Activated T-helper 17 cell treated with anti-CD3 and anti-CD28 coated beads, Interleukin-2, amount 50 U/mL, for 72 hours (primary cell): ENCODE measurements around the gene GALNT4. TPM values are rescaled to one million over a fixed set of nuclear protein-coding genes. Genes with fewer than 3 reads are reported as not detected.
A peak's percentile ranks its signal among the peaks of the same experiment; 100 is the strongest.

Experiments
- ATAC-seq: fragments of 150-1000 bp; cut with Tn5 transposase; replicated peaks from 2 replicates; pipeline ENCODE4 v1.10.0; 2021; ENCODE audit warnings: mild to moderate bottlenecking, moderate library complexity
- H3K27ac Mint-ChIP-seq: one replicate; pipeline ENCODE4 v1.8.0; 2022; ENCODE audit warnings: mixed read lengths
- H3K27me3 Mint-ChIP-seq: one replicate; pipeline ENCODE4 v1.8.0; 2022; ENCODE audit warnings: mixed read lengths
- H3K36me3 Mint-ChIP-seq: one replicate; pipeline ENCODE4 v1.8.0; 2022; ENCODE audit warnings: low read depth, mild to moderate bottlenecking, mixed read lengths
- H3K4me1 Mint-ChIP-seq: one replicate; pipeline ENCODE4 v1.8.0; 2022; ENCODE audit warnings: mixed read lengths
- H3K4me3 Mint-ChIP-seq: one replicate; pipeline ENCODE4 v1.8.0; 2022; ENCODE audit warnings: mild to moderate bottlenecking, mixed read lengths
- H3K9me3 Mint-ChIP-seq: one replicate; pipeline ENCODE4 v1.8.0; 2022; ENCODE audit warnings: mixed read lengths
- total RNA-seq, 2 donors: library from RNA; stranded (reverse); gene quantifications; one replicate each; pipeline ENCODE4 v1.2.3, GENCODE V29; 2022

The GALNT4 gene
- total RNA-seq, 2 donors from 2014 or later = 15.1 to 16.7 TPM

DNA sequence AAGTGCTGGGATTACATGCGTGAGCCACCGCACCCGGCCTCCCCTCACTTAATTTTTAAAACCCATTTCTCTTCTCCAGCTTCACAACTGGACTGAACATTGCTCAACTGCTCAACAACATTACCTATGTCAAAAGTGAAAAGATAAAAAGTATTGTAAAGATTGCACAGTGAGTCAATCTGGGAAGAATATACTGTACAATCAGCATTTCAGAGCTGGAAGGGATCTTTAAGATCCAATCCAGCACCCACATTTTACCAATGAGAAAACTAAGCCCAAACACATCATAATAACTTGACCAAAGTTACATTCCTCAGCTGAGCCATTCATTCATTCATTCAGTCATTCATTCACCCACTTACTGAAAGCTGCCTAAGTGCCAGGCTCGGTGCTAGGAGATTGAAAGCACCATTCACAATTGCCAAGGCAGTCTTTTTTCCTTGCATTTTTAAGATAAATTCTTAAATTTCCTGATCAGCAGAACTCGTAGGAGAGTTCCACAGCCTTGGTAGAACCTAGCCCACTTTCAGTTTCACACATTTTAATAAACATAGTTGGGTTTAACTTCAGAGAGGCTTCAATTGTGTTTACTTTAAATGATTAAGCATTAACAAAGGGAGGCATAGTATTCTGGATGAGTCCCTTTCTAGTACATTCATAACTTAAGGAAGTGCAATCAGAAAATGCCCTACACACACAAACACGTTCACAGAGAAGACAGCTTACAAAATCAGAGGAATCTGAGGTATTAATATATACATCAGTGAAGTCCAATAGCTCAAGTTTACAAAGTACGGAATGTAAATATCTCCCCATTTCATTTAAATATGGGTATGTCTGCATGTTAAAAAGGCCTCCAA, 3.0 kb downstream of the GALNT4 start:
- ATAC-seq = no peak

DNA sequence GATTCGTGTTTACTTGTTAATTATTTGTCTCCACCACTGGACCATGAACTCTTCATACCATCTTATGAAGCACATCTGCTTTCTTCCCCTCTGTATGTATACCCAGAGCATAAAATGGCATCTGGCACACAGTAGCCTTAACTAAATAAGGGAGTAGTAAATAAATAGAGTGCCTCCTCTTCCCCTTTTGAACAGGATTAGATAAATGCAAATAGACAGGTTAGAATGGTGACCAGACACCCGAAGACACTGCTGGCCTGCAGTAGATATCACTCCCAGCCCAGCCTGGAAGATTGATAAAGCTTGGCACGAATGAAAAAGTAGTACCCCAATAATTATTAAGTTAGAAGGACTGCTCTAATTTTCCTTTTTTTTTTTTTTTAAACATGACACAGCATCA, 6.9 kb downstream of the GALNT4 start:
- H3K36me3 Mint-ChIP-seq = peaks cover 39% of the 10 kb centered on the region
- H3K4me3 Mint-ChIP-seq = no peak overlapping the region
- peaks cover 15% of the 10 kb centered on the region for H3K4me1 Mint-ChIP-seq
- no peaks in the 10 kb centered on the region for H3K27me3 Mint-ChIP-seq
- ATAC-seq = no peak
- no peaks in the 10 kb centered on the region for H3K9me3 Mint-ChIP-seq
- no peak overlapping the region for H3K27ac Mint-ChIP-seq

More for the DNA sequence above, 3.0 kb downstream of the GALNT4 start:
- Mint-ChIP-seq H3K4me1 (peaks cover 28% of the 10 kb centered on the region), H3K27me3 (no peaks in the 10 kb centered on the region), H3K36me3 (peaks cover 61% of the 10 kb centered on the region), H3K4me3 (peak overlapping the region; percentile 85), H3K9me3 (no peaks in the 10 kb centered on the region), H3K27ac (peak overlapping the region; percentile 68)

DNA sequence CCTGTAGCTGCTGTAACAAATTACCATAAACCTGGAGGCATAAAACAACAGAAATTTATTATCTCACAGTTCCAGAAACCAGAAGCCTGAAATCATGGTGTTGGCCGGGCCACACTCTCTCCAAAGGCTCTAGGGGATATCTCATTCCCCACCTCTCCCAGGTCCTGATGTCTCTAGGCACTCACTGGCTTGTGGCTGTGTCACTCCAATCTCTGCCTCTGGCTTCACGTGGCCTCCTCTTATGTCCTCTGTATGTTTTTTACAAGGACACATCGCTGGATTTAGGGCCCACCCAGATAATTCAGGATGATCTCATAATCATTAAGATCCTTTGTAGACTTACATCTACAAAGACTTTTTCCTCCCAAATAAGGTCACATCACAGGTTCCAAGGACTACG, 8.0 kb downstream of the GALNT4 start:
- Mint-ChIP-seq H3K4me1 (peaks cover 11% of the 10 kb centered on the region), H3K27ac (no peak overlapping the region), H3K9me3 (no peaks in the 10 kb centered on the region), H3K27me3 (no peaks in the 10 kb centered on the region), H3K36me3 (peaks cover 33% of the 10 kb centered on the region), H3K4me3 (no peak overlapping the region)
- ATAC-seq = no peak

DNA sequence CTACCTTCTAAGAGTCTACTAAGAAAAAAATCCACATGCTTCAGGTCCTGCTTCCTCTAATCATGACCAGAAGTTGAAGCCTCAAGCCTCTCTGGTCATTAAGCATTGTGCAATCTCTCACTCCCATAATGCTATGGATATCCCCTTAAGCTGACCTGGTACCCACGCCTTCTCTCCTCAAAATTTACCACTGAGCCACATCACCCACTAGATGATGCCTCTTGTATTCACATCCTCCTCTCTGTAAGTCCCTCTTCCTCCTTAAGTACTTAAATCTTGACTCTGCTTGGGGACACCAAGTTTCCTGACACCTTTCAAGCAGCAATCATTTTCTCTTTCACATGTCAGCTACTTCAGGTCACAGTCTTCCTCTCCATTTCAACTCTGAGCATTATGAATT, 9.8 kb downstream of the GALNT4 start:
- H3K27me3 Mint-ChIP-seq = no peaks in the 10 kb centered on the region
- H3K4me1 Mint-ChIP-seq = peaks cover 10% of the 10 kb centered on the region
- H3K27ac Mint-ChIP-seq = no peak overlapping the region
- ATAC-seq = peak; percentile 68
- peaks cover 17% of the 10 kb centered on the region for H3K36me3 Mint-ChIP-seq
- H3K9me3 Mint-ChIP-seq = no peaks in the 10 kb centered on the region
- H3K4me3 Mint-ChIP-seq = no peak overlapping the region

DNA sequence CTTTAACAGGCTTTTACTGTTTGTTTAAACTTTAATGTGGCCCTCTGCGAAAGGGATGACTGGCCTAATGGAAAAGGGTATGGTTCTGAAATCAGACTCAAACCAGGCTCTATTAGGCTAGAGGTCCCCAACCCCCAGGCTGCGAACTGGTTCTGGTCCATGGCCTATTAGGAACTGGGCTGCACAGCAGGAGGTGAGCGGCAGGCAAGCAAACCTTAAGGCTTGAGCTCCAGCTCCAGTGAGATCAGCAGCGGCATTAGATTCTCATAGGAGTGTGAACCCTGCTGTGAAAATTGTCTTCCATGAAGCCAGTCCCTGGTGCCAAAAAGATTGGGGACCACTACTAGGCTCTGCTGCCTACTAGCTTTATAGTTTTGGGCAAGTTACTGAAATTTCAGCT, 11.1 kb downstream of the GALNT4 start:
- Mint-ChIP-seq H3K4me3 (no peak overlapping the region), H3K27ac (no peak overlapping the region), H3K9me3 (no peaks in the 10 kb centered on the region), H3K27me3 (no peaks in the 10 kb centered on the region), H3K36me3 (peaks cover 9% of the 10 kb centered on the region), H3K4me1 (peaks cover 7% of the 10 kb centered on the region)
- ATAC-seq = no peak

DNA sequence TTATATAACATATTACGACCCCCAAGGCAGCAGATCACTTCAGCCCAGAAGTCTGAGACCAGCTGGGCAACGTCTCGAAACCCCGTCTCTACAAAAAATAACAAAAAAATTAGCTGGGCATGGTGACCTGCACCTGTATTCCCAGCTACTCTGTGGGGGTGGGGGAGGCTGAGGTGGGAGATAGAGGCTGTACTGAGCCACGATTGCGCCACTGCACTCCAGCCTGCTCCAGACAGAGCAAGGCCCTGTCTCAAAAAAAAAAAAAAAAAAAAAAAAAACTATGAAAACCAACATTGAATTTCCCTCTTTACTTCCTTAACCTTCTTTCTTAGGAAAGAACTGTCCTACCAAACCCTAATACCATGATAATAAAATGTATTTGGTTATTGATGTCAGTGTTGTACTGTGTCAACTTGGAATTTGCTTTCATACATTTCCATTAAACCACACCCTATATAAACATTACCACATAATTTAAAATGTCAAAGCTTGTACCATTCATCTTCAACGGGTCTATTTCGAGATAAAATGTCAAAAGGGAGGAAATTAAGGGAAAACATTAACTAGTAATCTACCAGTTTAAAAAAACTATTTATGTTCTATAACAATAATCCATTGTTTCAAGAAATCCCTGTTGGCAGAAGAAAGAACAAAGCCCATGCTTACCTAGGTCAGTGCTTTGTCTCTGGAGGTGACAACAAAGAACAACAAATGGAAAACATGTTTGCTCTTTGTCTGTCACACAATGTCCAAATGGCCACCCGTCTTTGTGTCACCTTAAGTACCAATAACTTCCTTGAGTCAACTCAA, 17.4 kb downstream of the GALNT4 start:
- Mint-ChIP-seq H3K27me3 (no peaks in the 10 kb centered on the region), H3K9me3 (no peaks in the 10 kb centered on the region), H3K27ac (no peak overlapping the region), H3K4me3 (no peak overlapping the region), H3K4me1 (peaks cover 26% of the 10 kb centered on the region), H3K36me3 (peaks cover 8% of the 10 kb centered on the region)
- no peak for ATAC-seq

DNA sequence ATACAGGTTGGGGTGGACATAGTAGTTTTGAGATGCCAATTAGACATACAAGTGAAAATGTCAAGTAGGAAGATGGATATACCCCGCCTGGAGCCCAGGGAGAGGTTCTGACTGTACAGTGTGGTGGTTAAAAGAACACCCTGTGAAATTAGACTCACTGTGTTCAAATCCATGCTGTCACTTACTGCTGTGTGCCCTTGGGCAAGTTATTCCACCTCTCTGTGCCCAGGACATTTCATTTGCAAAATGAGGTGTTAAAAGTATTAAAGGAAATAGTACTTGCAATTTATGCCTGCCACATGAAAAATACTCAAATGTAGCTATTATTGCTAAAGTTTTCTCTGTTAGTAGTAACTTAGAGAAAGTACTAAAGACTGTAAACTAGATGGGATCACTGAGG, 18.5 kb downstream of the GALNT4 start:
- Mint-ChIP-seq H3K36me3 (peaks cover 14% of the 10 kb centered on the region), H3K27me3 (no peaks in the 10 kb centered on the region), H3K4me3 (no peak overlapping the region), H3K4me1 (peaks cover 36% of the 10 kb centered on the region), H3K27ac (no peak overlapping the region), H3K9me3 (no peaks in the 10 kb centered on the region)
- no peak for ATAC-seq

DNA sequence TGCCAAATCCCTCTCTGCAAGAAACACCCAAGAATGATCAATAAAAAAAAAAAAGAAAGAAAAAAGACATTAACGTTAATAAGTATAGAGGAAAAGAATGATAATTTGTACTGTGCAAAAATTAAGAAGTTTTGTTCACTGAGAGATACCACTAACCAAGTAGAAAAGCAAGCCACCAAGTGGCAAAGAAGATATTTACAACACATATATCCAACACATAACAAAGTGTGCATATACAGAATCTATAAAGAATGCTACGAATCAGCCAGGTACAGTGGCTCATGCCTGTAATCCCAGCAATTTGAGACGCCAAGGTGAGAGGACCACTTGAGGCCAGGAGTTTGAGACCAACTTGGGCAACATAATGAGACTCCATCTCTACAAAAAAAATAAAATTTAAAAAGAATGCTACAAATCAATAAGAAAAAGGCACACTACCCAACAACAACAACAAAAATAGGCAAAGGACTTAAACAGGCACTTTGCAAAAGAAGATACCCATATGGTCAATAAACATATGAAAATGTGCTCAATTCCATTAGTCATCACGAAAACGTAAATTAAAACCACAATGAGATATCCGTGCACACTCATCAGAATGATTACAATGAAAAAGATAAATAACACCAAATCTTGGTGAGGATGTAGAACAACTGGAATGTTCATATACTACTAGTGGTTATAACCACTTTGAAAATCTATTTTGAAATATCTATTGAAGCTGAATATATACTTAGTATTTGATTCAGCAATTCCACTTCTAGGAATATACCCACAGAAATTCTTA, 19.8 kb downstream of the GALNT4 start:
- H3K4me3 Mint-ChIP-seq = no peak overlapping the region
- H3K36me3 Mint-ChIP-seq = peaks cover 23% of the 10 kb centered on the region
- peaks cover 32% of the 10 kb centered on the region for H3K4me1 Mint-ChIP-seq
- H3K27me3 Mint-ChIP-seq = no peaks in the 10 kb centered on the region
- no peaks in the 10 kb centered on the region for H3K9me3 Mint-ChIP-seq
- peak overlapping the region; percentile 16 for H3K27ac Mint-ChIP-seq
- ATAC-seq = peak; percentile 21

DNA sequence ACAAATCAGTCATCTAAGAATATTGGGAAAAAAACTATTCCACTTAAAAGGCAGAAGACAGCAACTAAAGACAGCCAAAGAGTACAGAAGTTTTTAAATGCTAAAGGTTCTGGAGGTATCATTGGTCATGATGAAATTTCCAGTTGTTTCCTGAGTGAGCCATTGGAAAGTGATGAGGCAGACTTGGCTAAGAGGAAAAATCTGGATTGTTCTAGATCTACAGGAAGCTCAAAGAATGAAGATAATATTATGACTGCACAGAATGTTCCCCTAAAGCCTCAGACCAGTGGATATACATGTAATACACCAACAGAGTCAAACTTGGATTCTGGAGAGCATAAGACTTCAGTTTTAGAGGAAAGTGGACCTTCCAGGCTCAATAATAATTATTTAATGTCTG, 22.8 kb downstream of the GALNT4 start:
- H3K27me3 Mint-ChIP-seq = no peaks in the 10 kb centered on the region
- no peak for ATAC-seq
- H3K9me3 Mint-ChIP-seq = no peaks in the 10 kb centered on the region
- H3K4me1 Mint-ChIP-seq = peaks cover 38% of the 10 kb centered on the region
- H3K27ac Mint-ChIP-seq = no peak overlapping the region
- peaks cover 45% of the 10 kb centered on the region for H3K36me3 Mint-ChIP-seq
- H3K4me3 Mint-ChIP-seq = no peak overlapping the region

DNA sequence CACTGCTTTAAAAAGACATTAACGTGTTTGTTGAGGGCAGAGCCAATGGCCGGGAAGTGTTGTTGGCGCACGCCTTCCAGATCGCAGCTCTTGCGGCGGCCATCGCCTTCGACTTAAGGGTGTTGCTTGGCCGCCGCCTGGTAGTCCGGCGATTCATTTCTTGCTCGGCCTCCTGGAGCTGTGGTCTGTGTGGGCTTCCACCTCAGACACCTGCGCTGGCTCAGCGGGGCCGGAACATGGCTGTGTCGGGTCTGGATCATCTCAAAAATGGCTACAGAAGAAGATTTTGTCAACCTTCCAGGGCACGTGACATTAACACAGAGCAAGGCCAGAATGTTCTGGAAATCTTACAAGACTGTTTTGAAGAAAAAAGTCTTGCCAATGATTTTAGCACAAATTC, 24.7 kb downstream of the GALNT4 start:
- no peak overlapping the region for H3K4me3 Mint-ChIP-seq
- peaks cover 26% of the 10 kb centered on the region for H3K4me1 Mint-ChIP-seq
- H3K36me3 Mint-ChIP-seq = peaks cover 58% of the 10 kb centered on the region
- H3K27ac Mint-ChIP-seq = no peak overlapping the region
- ATAC-seq = no peak
- H3K27me3 Mint-ChIP-seq = no peaks in the 10 kb centered on the region
- H3K9me3 Mint-ChIP-seq = no peaks in the 10 kb centered on the region

DNA sequence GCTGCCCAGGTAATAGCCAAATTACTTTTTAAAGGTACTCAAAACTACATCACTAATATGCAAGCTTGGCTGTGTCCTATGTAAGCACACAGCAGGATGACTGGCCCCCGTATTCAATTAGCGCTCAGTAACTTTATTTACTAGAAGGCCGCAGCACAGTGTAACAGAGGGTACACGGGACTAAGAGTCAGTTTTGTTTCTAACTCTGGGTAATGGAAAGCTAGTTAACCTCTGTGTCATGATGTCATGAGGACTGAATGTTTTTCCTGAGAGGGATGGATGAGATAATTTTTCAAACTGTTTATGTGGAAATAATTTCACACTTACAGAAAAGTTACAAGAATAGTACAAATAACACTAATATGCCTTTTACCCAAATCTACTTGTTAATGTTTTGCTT, 27.1 kb downstream of the GALNT4 start:
- no peaks in the 10 kb centered on the region for H3K27me3 Mint-ChIP-seq
- H3K4me3 Mint-ChIP-seq = no peak overlapping the region
- H3K36me3 Mint-ChIP-seq = peaks cover 75% of the 10 kb centered on the region
- peaks cover 36% of the 10 kb centered on the region for H3K4me1 Mint-ChIP-seq
- H3K9me3 Mint-ChIP-seq = peaks cover 4% of the 10 kb centered on the region
- H3K27ac Mint-ChIP-seq = no peak overlapping the region
- no peak for ATAC-seq

DNA sequence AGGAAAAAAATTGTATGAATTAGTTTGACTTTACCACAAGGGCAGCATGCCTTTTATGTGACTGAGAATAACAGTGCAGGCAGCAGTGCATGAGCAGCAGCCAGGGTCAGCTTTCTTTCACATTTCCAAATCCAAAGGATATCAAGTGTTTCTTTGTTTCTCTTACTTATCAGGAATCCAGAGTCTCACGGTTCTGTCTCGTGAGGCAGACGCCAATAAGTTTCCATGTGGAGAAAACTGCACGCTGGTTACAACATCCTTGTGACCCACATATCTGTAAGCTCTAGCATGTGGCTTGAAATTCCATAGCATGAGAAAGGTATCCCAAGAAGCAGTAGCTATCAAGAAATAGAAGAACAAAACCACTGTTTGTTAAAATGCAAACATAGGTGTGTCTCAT, 27.6 kb downstream of the GALNT4 start:
- Mint-ChIP-seq H3K27ac (no peak overlapping the region), H3K36me3 (peaks cover 71% of the 10 kb centered on the region), H3K27me3 (no peaks in the 10 kb centered on the region), H3K4me3 (no peak overlapping the region), H3K4me1 (peaks cover 32% of the 10 kb centered on the region), H3K9me3 (peaks cover 4% of the 10 kb centered on the region)
- ATAC-seq = no peak

DNA sequence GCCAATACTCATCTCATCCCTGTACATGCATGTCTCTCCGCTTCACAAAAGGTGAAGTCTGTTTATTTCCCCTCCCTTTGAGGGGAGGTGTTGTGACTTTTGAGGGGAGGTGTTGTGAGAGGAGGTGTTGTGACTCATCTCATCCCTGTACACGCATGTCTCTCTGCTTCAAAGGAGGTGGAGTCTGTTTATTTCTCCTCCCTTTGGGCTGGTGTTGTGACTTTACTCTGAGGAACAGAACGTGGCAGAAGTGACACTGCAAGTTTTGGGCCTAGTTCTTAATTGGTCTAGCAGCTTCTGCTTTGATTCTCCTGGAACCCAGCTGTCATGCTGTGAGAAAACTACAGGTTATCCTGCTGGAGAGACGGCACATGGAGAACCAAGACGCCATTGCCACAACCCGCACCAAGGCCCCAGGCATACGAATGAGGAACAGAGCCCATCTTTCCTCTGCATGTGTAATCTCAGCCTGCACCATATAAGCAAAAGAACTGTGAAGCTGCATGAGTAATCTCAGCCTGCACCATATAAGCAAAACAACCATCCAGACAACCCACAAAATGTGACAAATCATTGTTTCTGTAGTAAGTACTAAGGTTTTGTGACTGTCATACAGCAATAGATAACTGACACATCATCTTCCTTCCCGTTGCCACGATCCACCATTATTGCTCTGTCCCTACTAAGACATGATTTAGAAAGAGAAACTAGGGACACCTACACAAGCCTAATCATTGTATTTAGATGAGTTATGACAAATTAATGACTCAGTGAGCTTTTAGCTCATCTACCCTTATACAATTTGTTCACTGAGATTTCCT, 30.0 kb downstream of the GALNT4 start:
- ATAC-seq = peak; percentile 89
- Mint-ChIP-seq H3K4me3 (peak overlapping the region; percentile 76), H3K9me3 (peaks cover 4% of the 10 kb centered on the region), H3K36me3 (peaks cover 74% of the 10 kb centered on the region), H3K27me3 (no peaks in the 10 kb centered on the region), H3K4me1 (peaks cover 26% of the 10 kb centered on the region), H3K27ac (peak overlapping the region; percentile 99)
